Ishikawa (cell line): Measurements from ENCODE around the gene LY6G5B.

Experiments used
- CEBPB ChIP-seq: IDR thresholded peaks from 2 replicates; pipeline ENCODE4 v1.6.1; 2012
- EGR1 ChIP-seq: IDR thresholded peaks from 2 replicates; pipeline ENCODE4 v1.6.1; 2012
- EP300 ChIP-seq: IDR thresholded peaks from 2 replicates; pipeline ENCODE4 v1.6.1; 2012; ENCODE audit warnings: borderline replicate concordance
- TAF1 ChIP-seq: IDR thresholded peaks from 2 replicates; pipeline ENCODE4 v1.6.1; 2012; ENCODE audit warnings: low read depth, mild to moderate bottlenecking
- TEAD4 ChIP-seq: IDR thresholded peaks from 2 replicates; pipeline ENCODE4 v1.6.1; 2012
- YY1 ChIP-seq: IDR thresholded peaks from 2 replicates; pipeline ENCODE4 v1.6.1; 2012; ENCODE audit warnings: low read depth
- ZBTB7A ChIP-seq: IDR thresholded peaks from 2 replicates; pipeline ENCODE4 v1.6.1; 2012; ENCODE audit warnings: low read depth

DNA sequence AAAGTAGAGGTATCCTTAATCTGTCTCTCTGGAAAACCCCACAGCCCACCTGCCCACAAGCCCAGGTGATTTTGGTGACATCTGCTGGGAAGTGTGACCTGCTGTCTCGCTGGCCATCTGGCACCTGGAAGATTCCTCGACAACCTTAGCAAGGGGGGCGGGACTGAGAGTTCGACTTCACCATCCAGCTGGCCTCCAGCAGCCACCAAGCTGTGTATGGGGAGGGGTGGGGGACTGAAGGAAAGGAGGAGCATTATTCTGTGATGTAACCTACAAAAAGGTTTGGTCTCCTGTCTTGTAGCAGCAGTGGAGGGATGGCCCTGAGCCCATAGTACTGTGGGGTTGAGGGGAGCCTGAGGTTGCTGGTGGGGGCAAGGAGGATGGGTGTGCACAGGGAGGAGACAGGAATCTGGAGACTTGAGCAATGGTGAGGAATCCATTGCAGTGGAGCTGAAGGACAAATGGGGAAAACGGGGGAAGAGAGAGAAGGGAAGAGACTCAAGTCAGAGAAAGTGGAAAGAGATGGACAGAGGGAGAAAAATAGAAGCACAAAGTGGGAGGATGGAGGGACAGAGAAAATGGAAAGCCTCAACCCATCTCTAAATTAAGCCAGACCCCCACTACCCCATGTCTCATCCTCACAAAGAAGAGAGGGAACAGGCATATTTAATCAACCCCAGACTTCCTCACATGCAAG lies 40.9 kb downstream of the LY6G5B start:
- TF ChIP-seq YY1 (no peak), EP300 (no peak), TAF1 (no peak), ZBTB7A (no peak), CEBPB (no peak), EGR1 (no peak), TEAD4 (no peak)
